Natural killer cell treated with Interleukin-12 subunit alpha and Interleukin-12 subunit beta and Interleukin-15 and Interleukin-18, amount 100 ng/mL, for 72 hours (primary cell): ENCODE data around the gene SP2. TPM values are rescaled to one million over a fixed set of nuclear protein-coding genes. Genes with fewer than 3 reads are reported as not detected.
A peak's percentile ranks its signal among the peaks of the same experiment; 100 is the strongest.

Experiments
- ATAC-seq, 2 donors: fragments of 150-1000 bp; cut with Tn5 transposase in 1 of 2; sonication (Bioruptor Pico), chemical (Tn5 transposase) in 1 of 2; 2 replicates each; pipeline ENCODE4 v1.10.0; 2021
- DNase-seq: peaks from one replicate; pipeline ENCODE4 v3.0.0; 2022; ENCODE audit warnings: low spot score
- H3K27ac Mint-ChIP-seq, 2 donors: 1 replicate in 1 of 2; 2 replicates in 1 of 2; pipeline ENCODE4 v1.8.0; 2022; ENCODE audit warnings: mixed read lengths in 2 of 2, mild to moderate bottlenecking in 1 of 2, moderate library complexity in 1 of 2
- H3K27me3 Mint-ChIP-seq, 2 donors: 1 replicate in 1 of 2; 2 replicates in 1 of 2; pipeline ENCODE4 v1.8.0; 2022; ENCODE audit warnings: mixed read lengths in 2 of 2
- H3K36me3 Mint-ChIP-seq: one replicate; pipeline ENCODE4 v1.8.0; 2022; ENCODE audit warnings: mixed read lengths
- H3K4me1 Mint-ChIP-seq, 2 donors: 1 replicate in 1 of 2; 2 replicates in 1 of 2; pipeline ENCODE4 v1.8.0; 2022; ENCODE audit warnings: low read depth in 2 of 2, mixed read lengths in 2 of 2, mild to moderate bottlenecking in 1 of 2
- H3K4me3 Mint-ChIP-seq: one replicate; pipeline ENCODE4 v1.8.0; 2022; ENCODE audit warnings: mixed read lengths
- H3K9me3 Mint-ChIP-seq: 2 replicates; pipeline ENCODE4 v1.8.0; 2022; ENCODE audit warnings: mixed read lengths
- total RNA-seq, 2 donors: library from RNA; stranded (reverse); gene quantifications; one replicate each; pipeline ENCODE4 v1.2.3, GENCODE V29; 2022

The SP2 gene
- total RNA-seq, 2 donors from 2014 or later = 22.0 to 25.8 TPM

- Mint-ChIP-seq H3K4me1 (no peaks in the 10 kb centered on the region), H3K36me3 (no peaks in the 10 kb centered on the region), H3K4me3 (no peak overlapping the region), H3K27ac (no peak overlapping the region), H3K27me3 (no peaks in the 10 kb centered on the region), H3K9me3 (no peaks in the 10 kb centered on the region)
- no peak for DNase-seq
- no peak for ATAC-seq
Observed at GRCh38 chr17:47962901-47963300, 66.9 kb downstream of the SP2 start.

GRCh38 chr17:47964856-47965255, 68.8 kb downstream of the SP2 start:
- peaks cover 3 to 4% of the 10 kb centered on the region in 2 donors for H3K4me1 Mint-ChIP-seq
- ATAC-seq = no peak
- H3K27me3 Mint-ChIP-seq = no peaks in the 10 kb centered on the region
- DNase-seq = no peak
- no peaks in the 10 kb centered on the region for H3K36me3 Mint-ChIP-seq
- no peak overlapping the region for H3K27ac Mint-ChIP-seq
- no peak overlapping the region for H3K4me3 Mint-ChIP-seq
- no peaks in the 10 kb centered on the region for H3K9me3 Mint-ChIP-seq

- DNase-seq (no peak), ATAC-seq (no peak)
- H3K36me3 Mint-ChIP-seq = no peaks in the 10 kb centered on the region
- no peaks in the 10 kb centered on the region for H3K9me3 Mint-ChIP-seq
- no peak overlapping the region for H3K4me3 Mint-ChIP-seq
- H3K4me1 Mint-ChIP-seq = peaks cover 12 to 14% of the 10 kb centered on the region in 2 donors
- H3K27ac Mint-ChIP-seq = no peak overlapping the region
- H3K27me3 Mint-ChIP-seq = peaks cover 0 to 3% of the 10 kb centered on the region in 2 donors
Observed at GRCh38 chr17:47966079-47966519, 70.1 kb downstream of the SP2 start.

- Mint-ChIP-seq H3K36me3 (no peaks in the 10 kb centered on the region), H3K4me1 (peaks cover 12 to 17% of the 10 kb centered on the region in 2 donors), H3K27me3 (peaks cover 0 to 3% of the 10 kb centered on the region in 2 donors), H3K27ac (no peak overlapping the region), H3K9me3 (no peaks in the 10 kb centered on the region), H3K4me3 (no peak overlapping the region)
- no peak for DNase-seq
- no peak for ATAC-seq
Observed at GRCh38 chr17:47967607-47968252, 71.7 kb downstream of the SP2 start.

GRCh38 chr17:47968836-47969235, 72.8 kb downstream of the SP2 start:
- Mint-ChIP-seq H3K27me3 (peaks cover 0 to 3% of the 10 kb centered on the region in 2 donors), H3K4me1 (peaks cover 12 to 17% of the 10 kb centered on the region in 2 donors), H3K36me3 (no peaks in the 10 kb centered on the region), H3K4me3 (no peak overlapping the region), H3K27ac (no peak overlapping the region), H3K9me3 (no peaks in the 10 kb centered on the region)
- DNase-seq (no peak), ATAC-seq (no peak)

GRCh38 chr17:47969930-47970724, 74.1 kb downstream of the SP2 start:
- ATAC-seq (no peak), DNase-seq (no peak)
- peak overlapping the region; percentile 90 to 91 for H3K27ac Mint-ChIP-seq
- H3K27me3 Mint-ChIP-seq = peaks cover 0 to 3% of the 10 kb centered on the region in 2 donors
- no peaks in the 10 kb centered on the region for H3K9me3 Mint-ChIP-seq
- H3K4me1 Mint-ChIP-seq = peaks cover 12 to 20% of the 10 kb centered on the region in 2 donors
- H3K36me3 Mint-ChIP-seq = peaks cover 6% of the 10 kb centered on the region
- peak overlapping the region; percentile 88 for H3K4me3 Mint-ChIP-seq

- DNase-seq = peak; percentile 100
- peak within 1 kb of the TSS; percentile 88 for H3K4me3 Mint-ChIP-seq
- peaks cover 11% of the 10 kb centered on the region for H3K36me3 Mint-ChIP-seq
- H3K4me1 Mint-ChIP-seq = peaks cover 12 to 24% of the 10 kb centered on the region in 2 donors
- H3K9me3 Mint-ChIP-seq = no peaks in the 10 kb centered on the region
- peak within 1 kb of the TSS; percentile 90 to 91 for H3K27ac Mint-ChIP-seq
- ATAC-seq = peak; percentile 99
- H3K27me3 Mint-ChIP-seq = peaks cover 0 to 3% of the 10 kb centered on the region in 2 donors
Observed at GRCh38 chr17:47970725-47971499, 74.9 kb downstream of the SP2 start, which contains the start of gene CDK5RAP3. TSS of gene CDK5RAP3 (plus strand) at chr17:47971113. CDS start at chr17:47971147, 34 bp downstream.

GRCh38 chr17:47973541-47973940, 77.5 kb downstream of the SP2 start:
- Mint-ChIP-seq H3K36me3 (peaks cover 11% of the 10 kb centered on the region), H3K27me3 (peaks cover 0 to 3% of the 10 kb centered on the region in 2 donors), H3K27ac (no peak overlapping the region), H3K9me3 (no peaks in the 10 kb centered on the region), H3K4me1 (peaks cover 12 to 24% of the 10 kb centered on the region in 2 donors), H3K4me3 (peak overlapping the region; percentile 15)
- DNase-seq (no peak), ATAC-seq (no peak)

- no peak for ATAC-seq
- peaks cover 22% of the 10 kb centered on the region for H3K36me3 Mint-ChIP-seq
Observed at GRCh38 chr17:47975189-47975822, 79.3 kb downstream of the SP2 start.

GRCh38 chr17:47975823-47976205, 79.8 kb downstream of the SP2 start:
- no peaks in the 10 kb centered on the region for H3K27me3 Mint-ChIP-seq
- no peaks in the 10 kb centered on the region for H3K9me3 Mint-ChIP-seq
- no peak overlapping the region for H3K4me3 Mint-ChIP-seq
- peaks cover 23% of the 10 kb centered on the region for H3K36me3 Mint-ChIP-seq
- ATAC-seq (no peak), DNase-seq (no peak)
- H3K27ac Mint-ChIP-seq = no peak overlapping the region
- peaks cover 7 to 17% of the 10 kb centered on the region in 2 donors for H3K4me1 Mint-ChIP-seq

More at GRCh38 chr17:47975189-47975822, 79.3 kb downstream of the SP2 start:
- H3K27ac Mint-ChIP-seq = no peak overlapping the region
- peaks cover 6 to 16% of the 10 kb centered on the region in 2 donors for H3K4me1 Mint-ChIP-seq
- H3K4me3 Mint-ChIP-seq = no peak overlapping the region
- DNase-seq = no peak
- H3K27me3 Mint-ChIP-seq = peaks cover 0 to 2% of the 10 kb centered on the region in 2 donors
- no peaks in the 10 kb centered on the region for H3K9me3 Mint-ChIP-seq

GRCh38 chr17:47978324-47978723, 82.3 kb downstream of the SP2 start:
- peaks cover 27% of the 10 kb centered on the region for H3K36me3 Mint-ChIP-seq
- H3K27ac Mint-ChIP-seq = no peak overlapping the region
- H3K27me3 Mint-ChIP-seq = no peaks in the 10 kb centered on the region
- no peaks in the 10 kb centered on the region for H3K9me3 Mint-ChIP-seq
- no peak overlapping the region for H3K4me3 Mint-ChIP-seq
- no peak for DNase-seq
- peaks cover 14 to 26% of the 10 kb centered on the region in 2 donors for H3K4me1 Mint-ChIP-seq
- ATAC-seq = peak in 1 of 2 donors; percentile 51
